Effector memory CD8-positive, alpha-beta T cell (primary cell): ENCODE results near the gene KCNIP3.
"Not testable (repeated sequence)": the region's sequence is repeated elsewhere in the genome, so short reads cannot be mapped to it uniquely, and the experiment has no call there.

Source experiments
- ATAC-seq: fragments of 150-1000 bp; cut with Tn5 transposase; replicated peaks from 2 replicates; pipeline ENCODE4 v1.10.0; 2021; ENCODE audit warnings: mild to moderate bottlenecking, moderate library complexity
- DNase-seq, 3 experiments: peaks; one replicate each; pipeline ENCODE4 v3.0.0; 2021
- H3K27ac Mint-ChIP-seq, 2 donors: one replicate each; pipeline ENCODE4 v1.8.0; 2022; ENCODE audit warnings: mild to moderate bottlenecking in 2 of 2, mixed read lengths in 2 of 2, moderate library complexity in 2 of 2
- H3K27me3 Mint-ChIP-seq, 2 donors: one replicate each; pipeline ENCODE4 v1.8.0; 2022; ENCODE audit warnings: mixed read lengths in 2 of 2
- H3K36me3 Mint-ChIP-seq: one replicate; pipeline ENCODE4 v1.8.0; 2022; ENCODE audit warnings: mild to moderate bottlenecking, moderate library complexity, mixed read lengths; ENCODE audit not compliant: insufficient read depth
- H3K4me1 Mint-ChIP-seq, 2 donors: one replicate each; pipeline ENCODE4 v1.8.0; 2022; ENCODE audit warnings: low read depth in 2 of 2, mixed read lengths in 2 of 2
- H3K4me3 Mint-ChIP-seq, 2 donors: one replicate each; pipeline ENCODE4 v1.8.0; 2022; ENCODE audit warnings: mild to moderate bottlenecking in 2 of 2, mixed read lengths in 2 of 2, moderate library complexity in 2 of 2
- H3K9me3 Mint-ChIP-seq, 2 donors: one replicate each; pipeline ENCODE4 v1.8.0; 2022; ENCODE audit warnings: mixed read lengths in 2 of 2

KCNIP3 gene

GRCh38 chr2:95349568-95350322 lies 52.6 kb downstream of the KCNIP3 start:
- DNase-seq: no peak
- Mint-ChIP-seq H3K9me3 (no peaks in the 10 kb centered on the region), H3K4me3 (no peak overlapping the region), H3K27ac (no peak overlapping the region), H3K36me3 (no peaks in the 10 kb centered on the region), H3K27me3 (peaks cover 12 to 56% of the 10 kb centered on the region in 2 donors), H3K4me1 (no peaks in the 10 kb centered on the region)
- no peak for ATAC-seq

- Mint-ChIP-seq H3K27ac (no peak overlapping the region), H3K36me3 (no peaks in the 10 kb centered on the region), H3K4me3 (no peak overlapping the region), H3K9me3 (no peaks in the 10 kb centered on the region), H3K27me3 (peaks cover 12 to 50% of the 10 kb centered on the region in 2 donors), H3K4me1 (no peaks in the 10 kb centered on the region)
- ATAC-seq: no peak
- no peak for DNase-seq
These were observed 53.2 kb downstream of the KCNIP3 start for GRCh38 chr2:95350368-95350767.

GRCh38 chr2:95350774-95351597 lies 53.8 kb downstream of the KCNIP3 start:
- DNase-seq (no peak), ATAC-seq (no peak)
- H3K4me3 Mint-ChIP-seq: no peak overlapping the region
- H3K36me3 Mint-ChIP-seq: no peaks in the 10 kb centered on the region
- peaks cover 16 to 44% of the 10 kb centered on the region in 2 donors for H3K27me3 Mint-ChIP-seq
- no peaks in the 10 kb centered on the region for H3K9me3 Mint-ChIP-seq
- H3K4me1 Mint-ChIP-seq: no peaks in the 10 kb centered on the region
- H3K27ac Mint-ChIP-seq: no peak overlapping the region

- no peaks in the 10 kb centered on the region for H3K9me3 Mint-ChIP-seq
- no peaks in the 10 kb centered on the region for H3K36me3 Mint-ChIP-seq
- ATAC-seq (no peak), DNase-seq (no peak)
- H3K4me1 Mint-ChIP-seq: no peaks in the 10 kb centered on the region
- no peak overlapping the region for H3K27ac Mint-ChIP-seq
- H3K27me3 Mint-ChIP-seq: peaks cover 17 to 44% of the 10 kb centered on the region in 2 donors
- H3K4me3 Mint-ChIP-seq: no peak overlapping the region
These were observed 54.4 kb downstream of the KCNIP3 start for GRCh38 chr2:95351598-95351915.

- H3K27ac Mint-ChIP-seq: no peak overlapping the region
- H3K36me3 Mint-ChIP-seq: no peaks in the 10 kb centered on the region
- H3K27me3 Mint-ChIP-seq: peaks cover 14 to 43% of the 10 kb centered on the region in 2 donors
- no peaks in the 10 kb centered on the region for H3K4me1 Mint-ChIP-seq
- H3K4me3 Mint-ChIP-seq: no peak overlapping the region
- no peak for DNase-seq
- no peak for ATAC-seq
- H3K9me3 Mint-ChIP-seq: no peaks in the 10 kb centered on the region
These were observed 55.3 kb downstream of the KCNIP3 start for GRCh38 chr2:95352310-95353054.

GRCh38 chr2:95353055-95353575 lies 56.0 kb downstream of the KCNIP3 start:
- Mint-ChIP-seq H3K4me3 (no peak overlapping the region), H3K27ac (no peak overlapping the region), H3K9me3 (no peaks in the 10 kb centered on the region), H3K4me1 (no peaks in the 10 kb centered on the region), H3K27me3 (peaks cover 14 to 43% of the 10 kb centered on the region in 2 donors), H3K36me3 (no peaks in the 10 kb centered on the region)
- ATAC-seq (no peak), DNase-seq (no peak)

GRCh38 chr2:95353613-95354468 lies 56.7 kb downstream of the KCNIP3 start:
- no peak overlapping the region for H3K4me3 Mint-ChIP-seq
- H3K9me3 Mint-ChIP-seq: no peaks in the 10 kb centered on the region
- H3K27me3 Mint-ChIP-seq: peaks cover 13 to 45% of the 10 kb centered on the region in 2 donors
- H3K36me3 Mint-ChIP-seq: no peaks in the 10 kb centered on the region
- H3K27ac Mint-ChIP-seq: no peak overlapping the region
- DNase-seq: no peak
- no peaks in the 10 kb centered on the region for H3K4me1 Mint-ChIP-seq
- no peak for ATAC-seq

- H3K9me3 Mint-ChIP-seq: no peaks in the 10 kb centered on the region
- H3K27ac Mint-ChIP-seq: no peak overlapping the region
- H3K27me3 Mint-ChIP-seq: peaks cover 13 to 40% of the 10 kb centered on the region in 2 donors
- no peak overlapping the region for H3K4me3 Mint-ChIP-seq
- no peak for ATAC-seq
- DNase-seq: no peak
- H3K36me3 Mint-ChIP-seq: no peaks in the 10 kb centered on the region
- no peaks in the 10 kb centered on the region for H3K4me1 Mint-ChIP-seq
These were observed 57.3 kb downstream of the KCNIP3 start for GRCh38 chr2:95354469-95354901.

GRCh38 chr2:95354925-95355324 lies 57.8 kb downstream of the KCNIP3 start:
- H3K4me1 Mint-ChIP-seq: no peaks in the 10 kb centered on the region
- no peak for DNase-seq
- peaks cover 14 to 35% of the 10 kb centered on the region in 2 donors for H3K27me3 Mint-ChIP-seq
- H3K27ac Mint-ChIP-seq: no peak overlapping the region
- no peaks in the 10 kb centered on the region for H3K9me3 Mint-ChIP-seq
- H3K4me3 Mint-ChIP-seq: no peak overlapping the region
- no peak for ATAC-seq
- no peaks in the 10 kb centered on the region for H3K36me3 Mint-ChIP-seq

- peaks cover 20 to 30% of the 10 kb centered on the region in 2 donors for H3K27me3 Mint-ChIP-seq
These were observed 58.3 kb downstream of the KCNIP3 start for GRCh38 chr2:95355486-95355885.

GRCh38 chr2:95356821-95357700 lies 59.9 kb downstream of the KCNIP3 start:
- no peak for ATAC-seq
- Mint-ChIP-seq H3K27ac (no peak overlapping the region), H3K36me3 (no peaks in the 10 kb centered on the region), H3K4me1 (no peaks in the 10 kb centered on the region), H3K9me3 (no peaks in the 10 kb centered on the region), H3K27me3 (peaks cover 17 to 21% of the 10 kb centered on the region in 2 donors), H3K4me3 (no peak overlapping the region)
- DNase-seq: no peak

More at GRCh38 chr2:95355486-95355885, 58.3 kb downstream of the KCNIP3 start:
- H3K9me3 Mint-ChIP-seq, H3K4me1 Mint-ChIP-seq, DNase-seq, H3K36me3 Mint-ChIP-seq, ATAC-seq, H3K27ac Mint-ChIP-seq, H3K4me3 Mint-ChIP-seq: not testable (repeated sequence)

GRCh38 chr2:95357717-95358280 lies 60.7 kb downstream of the KCNIP3 start:
- no peaks in the 10 kb centered on the region for H3K4me1 Mint-ChIP-seq
- DNase-seq (no peak), ATAC-seq (no peak)
- H3K4me3 Mint-ChIP-seq: no peak overlapping the region
- no peak overlapping the region for H3K27ac Mint-ChIP-seq
- no peaks in the 10 kb centered on the region for H3K9me3 Mint-ChIP-seq
- peaks cover 17 to 22% of the 10 kb centered on the region in 2 donors for H3K27me3 Mint-ChIP-seq
- H3K36me3 Mint-ChIP-seq: no peaks in the 10 kb centered on the region
